D341Med (cell line): ENCODE measurements around the gene SAMD3.
A peak's percentile ranks its signal among the peaks of the same experiment; 100 is the strongest.
"Not testable (repeated sequence)": the region's sequence is repeated elsewhere in the genome, so short reads cannot be mapped to it uniquely, and the experiment has no call there.

Experiments used
- DNase-seq: peaks from one replicate; pipeline ENCODE4 v3.0.0; 2012; ENCODE audit warnings: low spot score

SAMD3 gene

DNA sequence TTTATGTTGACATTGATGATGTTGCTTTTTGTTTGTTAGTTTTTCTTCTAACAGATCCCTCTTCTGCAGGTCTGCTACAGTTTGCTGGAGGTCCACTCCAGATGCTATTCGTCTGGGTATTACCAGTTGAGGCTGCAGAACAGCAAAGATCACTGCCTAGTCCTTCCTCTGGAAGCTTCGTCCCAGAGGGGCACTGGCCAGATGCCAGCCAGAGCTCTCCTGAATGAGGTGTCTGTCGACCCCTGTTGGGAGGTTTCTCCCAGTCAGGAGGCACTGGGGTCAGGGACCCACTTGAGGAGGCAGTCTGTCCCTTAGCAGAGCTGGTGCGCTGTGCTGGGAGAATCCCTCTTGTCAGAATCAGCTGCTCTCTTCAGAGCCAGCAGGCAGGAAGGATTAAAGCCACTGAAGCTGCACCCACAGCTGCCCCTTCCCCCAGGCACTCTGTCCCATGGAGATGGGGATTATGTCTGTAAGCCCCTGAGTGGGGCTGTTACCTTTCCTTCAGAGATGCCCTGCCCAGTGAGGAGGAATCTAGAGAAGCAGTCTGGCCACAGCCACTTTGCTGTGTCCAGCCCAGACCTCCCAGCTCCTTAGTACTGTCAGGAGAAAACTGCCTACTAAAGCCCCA is 49.3 kb downstream of the SAMD3 start:
- DNase-seq: peak; percentile 51

DNA sequence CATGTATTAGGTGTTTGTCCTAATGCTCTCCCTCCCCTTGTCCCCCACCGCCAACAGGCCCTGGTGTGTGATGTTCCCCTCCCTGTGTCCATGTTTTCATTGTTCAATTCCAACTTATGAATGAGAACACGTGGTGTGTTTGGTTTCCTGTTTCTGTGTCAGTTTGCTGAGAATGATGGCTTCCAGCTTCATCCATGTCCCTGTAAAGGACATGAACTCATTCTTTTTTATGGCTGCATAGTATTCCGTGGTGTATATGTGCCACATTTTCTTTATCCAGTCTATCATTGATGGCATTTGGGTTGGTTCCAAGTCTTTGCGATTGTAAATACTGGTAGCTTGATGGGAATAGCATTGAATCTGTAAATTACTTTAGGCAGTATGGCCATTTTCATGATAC is 52.6 kb downstream of the SAMD3 start:
- not testable (repeated sequence) for DNase-seq

DNA sequence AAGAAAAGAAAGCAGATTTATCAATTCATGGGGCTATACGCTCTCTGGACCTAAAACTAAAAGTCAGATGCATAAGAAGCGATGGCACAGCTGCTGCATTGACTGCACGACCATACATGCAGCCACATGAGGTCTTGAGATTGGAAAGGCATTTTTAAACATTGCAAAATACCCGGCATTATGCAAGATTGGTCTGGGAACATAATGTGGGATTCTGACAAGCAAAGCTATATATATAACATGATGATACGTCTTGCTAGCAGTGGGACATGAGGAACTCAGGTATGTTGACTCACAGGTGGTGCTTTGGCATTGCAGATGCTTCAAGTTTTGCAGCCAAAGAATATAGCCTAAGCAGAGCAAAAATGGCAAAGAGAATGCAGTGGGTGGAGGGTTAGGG is 55.1 kb downstream of the SAMD3 start:
- DNase-seq: no peak

GRCh38 chr6:130164251-130164650 is 58.5 kb downstream of the SAMD3 start:
- no peak for DNase-seq

- no peak for DNase-seq
Measured at GRCh38 chr6:130163266-130163665, 59.5 kb downstream of the SAMD3 start.

- no peak for DNase-seq
Measured at GRCh38 chr6:130162421-130162820, 60.3 kb downstream of the SAMD3 start.

GRCh38 chr6:130161683-130162404 is 60.9 kb downstream of the SAMD3 start:
- DNase-seq: no peak

DNA sequence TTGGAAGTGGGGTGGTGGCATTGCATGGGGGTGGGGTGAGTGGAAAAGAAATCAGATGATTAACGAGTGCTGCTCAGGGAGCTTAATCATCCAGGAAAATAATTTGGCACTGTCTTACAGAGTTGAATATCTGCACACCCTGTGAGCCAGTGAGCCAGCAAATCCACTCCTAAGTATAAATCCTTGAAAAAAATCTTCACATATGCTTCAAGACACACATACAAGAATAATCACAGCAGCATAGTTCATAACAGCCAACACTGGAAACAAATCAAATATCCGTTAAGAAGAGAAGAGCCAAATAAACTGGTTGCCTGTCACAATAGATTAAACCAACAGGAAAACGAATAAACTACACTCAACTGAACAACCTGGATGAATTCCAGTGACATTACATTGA is 62.8 kb downstream of the SAMD3 start:
- DNase-seq: peak; percentile 58

DNA sequence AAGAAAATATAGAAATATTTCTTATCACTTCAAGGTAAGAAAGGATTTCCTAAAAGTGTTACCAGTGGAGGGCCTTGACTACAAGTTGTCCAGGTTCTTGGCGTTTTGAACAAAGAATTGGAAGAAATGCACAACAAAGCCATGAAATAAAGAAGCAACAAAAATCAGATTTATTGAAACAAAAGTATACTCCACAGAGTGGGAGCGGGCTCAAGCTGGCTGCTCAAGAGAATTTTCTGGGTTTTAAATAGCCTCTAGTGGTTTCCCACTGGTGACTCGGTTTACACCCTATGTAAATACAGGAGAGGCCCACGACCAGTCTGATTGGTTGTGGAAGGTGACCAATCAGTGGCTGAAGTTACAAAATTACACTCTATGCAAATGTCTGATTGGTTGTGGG is 64.2 kb downstream of the SAMD3 start:
- no peak for DNase-seq

- DNase-seq: no peak
Measured at GRCh38 chr6:130158056-130158455, 64.7 kb downstream of the SAMD3 start.

DNA sequence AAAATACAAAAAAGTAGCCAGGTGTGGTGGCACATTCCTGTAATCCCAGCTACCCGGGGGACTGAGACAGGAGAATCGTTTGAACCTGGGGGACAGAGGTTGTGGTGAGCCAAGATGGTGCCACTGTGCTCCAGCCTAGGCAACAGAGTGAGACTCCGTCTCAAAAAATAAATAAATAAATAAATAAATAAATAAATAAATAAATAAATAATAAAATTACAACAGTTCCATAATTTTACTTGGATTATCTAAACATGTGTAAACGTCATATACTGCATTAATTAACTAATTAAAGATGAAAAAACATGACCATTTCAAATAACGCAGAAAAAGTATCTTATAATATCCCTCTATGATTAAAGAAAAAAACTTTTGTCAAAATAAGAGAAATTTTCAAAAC is 65.8 kb downstream of the SAMD3 start:
- no peak for DNase-seq

DNA sequence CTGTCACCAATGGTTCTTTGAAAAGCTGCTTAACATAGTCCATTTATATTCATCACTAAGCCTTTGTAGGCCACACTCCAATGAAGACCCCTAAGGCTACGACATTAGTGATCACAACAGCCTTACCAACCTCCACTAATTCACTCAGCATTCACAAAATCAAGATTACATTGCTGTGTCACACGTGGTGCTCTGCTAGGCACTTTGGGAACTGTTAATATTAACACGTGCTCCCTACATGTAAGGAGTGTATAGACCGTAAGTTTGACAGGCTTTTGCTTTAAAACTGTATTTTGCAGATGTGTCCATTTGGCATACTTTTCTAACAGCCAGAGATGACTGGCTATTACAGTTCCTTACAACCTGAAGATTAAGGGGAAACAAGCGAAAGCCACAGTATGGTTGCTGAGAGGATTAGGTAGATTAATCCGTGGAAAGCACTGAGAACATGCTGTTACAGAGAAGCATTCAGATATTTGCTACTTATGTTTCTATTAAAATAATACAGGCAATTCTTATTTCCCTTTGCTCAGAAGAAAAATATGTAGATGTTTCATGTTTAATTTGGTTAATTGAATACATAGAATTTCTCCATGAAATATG is 69.7 kb downstream of the SAMD3 start:
- DNase-seq: peak; percentile 48

GRCh38 chr6:130150906-130151305 is 71.8 kb downstream of the SAMD3 start:
- DNase-seq: peak; percentile 69

DNA sequence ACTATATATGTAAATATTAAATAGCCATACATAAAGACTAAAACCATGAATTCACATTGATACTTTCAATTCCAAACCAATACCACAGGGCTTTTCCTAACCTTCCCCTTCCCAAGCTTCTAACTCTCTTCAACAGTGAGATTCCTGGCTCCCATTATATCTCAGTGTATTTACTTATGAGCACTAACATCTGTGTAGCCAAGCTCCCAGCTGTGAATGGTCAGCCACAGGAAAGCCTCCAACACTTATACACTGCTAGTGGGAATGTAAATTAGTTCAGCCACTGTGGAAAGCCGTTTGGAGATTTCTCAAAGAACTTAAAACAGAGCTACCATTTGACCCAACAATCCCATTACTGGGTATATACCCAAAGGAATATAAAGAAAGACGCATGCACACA is 73.7 kb downstream of the SAMD3 start:
- DNase-seq: not testable (repeated sequence)

DNA sequence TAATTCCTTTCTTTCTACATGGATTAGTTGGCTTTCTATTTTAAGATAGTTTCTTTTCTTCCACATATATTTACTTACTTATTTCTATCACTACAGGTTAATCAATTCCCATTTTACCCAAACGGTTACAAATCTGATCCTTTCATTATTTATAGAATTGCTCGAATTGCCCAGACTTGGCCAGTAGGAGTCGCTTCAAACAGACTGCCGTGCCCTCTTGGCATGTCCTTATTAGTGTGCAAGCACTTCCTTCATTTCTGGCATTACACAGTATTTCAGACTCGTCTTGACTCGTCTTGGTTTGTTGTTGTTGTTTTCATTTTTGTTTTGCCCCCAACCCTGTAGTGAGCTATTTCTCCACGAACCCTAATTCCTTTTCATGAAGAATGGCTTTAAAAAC is 74.6 kb downstream of the SAMD3 start:
- DNase-seq: no peak

- peak; percentile 50 for DNase-seq
Measured at GRCh38 chr6:130147111-130147510, 75.6 kb downstream of the SAMD3 start.

GRCh38 chr6:130143709-130144108 is 79.0 kb downstream of the SAMD3 start:
- DNase-seq: no peak

- no peak for DNase-seq
Measured at GRCh38 chr6:130140084-130140483, 82.7 kb downstream of the SAMD3 start.

DNA sequence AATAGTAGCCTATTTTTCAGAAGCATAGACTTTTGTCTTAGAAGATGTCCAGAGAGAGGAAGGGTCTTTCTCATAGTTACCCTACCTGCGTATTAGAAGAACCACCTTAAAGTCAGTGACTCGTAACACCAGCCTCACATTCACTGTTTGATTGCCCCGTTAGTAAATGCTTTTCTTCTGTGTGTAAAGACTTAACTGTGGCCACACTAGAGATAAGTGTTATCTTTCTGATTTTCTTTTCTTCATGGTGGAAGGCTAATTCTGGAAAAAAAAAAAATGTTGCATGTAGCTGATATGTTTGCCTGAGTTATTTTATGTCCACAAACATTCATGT is 83.9 kb downstream of the SAMD3 start:
- no peak for DNase-seq

GRCh38 chr6:130138116-130138908 is 84.4 kb downstream of the SAMD3 start:
- DNase-seq: no peak

DNA sequence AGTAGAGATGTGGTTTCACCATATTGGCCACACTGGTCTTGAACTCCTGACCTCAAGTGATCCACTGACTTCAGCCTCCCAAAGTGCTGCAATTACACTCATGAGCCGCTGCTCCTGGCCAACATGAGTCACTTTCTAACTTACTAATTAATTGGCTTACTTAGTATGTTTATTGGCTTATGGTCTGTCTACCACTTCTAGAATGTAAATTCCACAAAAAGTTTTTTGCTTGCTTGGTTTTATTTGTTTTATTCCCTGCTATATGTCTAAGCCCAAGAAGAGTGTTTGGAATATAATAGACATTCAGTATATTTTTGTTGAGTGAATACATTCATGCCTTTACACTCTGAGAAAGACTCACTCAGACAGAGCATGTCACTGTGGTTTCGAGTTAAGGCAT is 86.0 kb downstream of the SAMD3 start:
- no peak for DNase-seq

DNA sequence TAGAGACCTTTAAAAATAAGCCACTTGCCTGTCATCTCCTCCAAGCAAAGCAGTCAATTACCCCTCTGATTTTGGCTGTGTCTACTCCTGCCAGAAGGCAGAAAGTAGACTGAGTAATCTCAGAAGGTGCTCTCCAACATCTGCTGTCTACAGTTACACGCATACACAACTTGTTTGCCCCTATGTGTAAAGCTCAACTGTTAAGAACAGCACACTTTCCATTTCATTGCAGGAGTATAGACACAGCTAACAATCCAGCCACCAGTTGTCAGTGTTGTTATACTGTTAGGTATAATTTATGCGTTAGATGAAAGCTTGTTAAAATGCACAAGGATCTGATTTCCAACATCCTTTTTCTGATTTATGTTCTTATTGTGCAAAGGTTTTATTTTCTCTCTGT is 88.2 kb downstream of the SAMD3 start:
- no peak for DNase-seq

DNA sequence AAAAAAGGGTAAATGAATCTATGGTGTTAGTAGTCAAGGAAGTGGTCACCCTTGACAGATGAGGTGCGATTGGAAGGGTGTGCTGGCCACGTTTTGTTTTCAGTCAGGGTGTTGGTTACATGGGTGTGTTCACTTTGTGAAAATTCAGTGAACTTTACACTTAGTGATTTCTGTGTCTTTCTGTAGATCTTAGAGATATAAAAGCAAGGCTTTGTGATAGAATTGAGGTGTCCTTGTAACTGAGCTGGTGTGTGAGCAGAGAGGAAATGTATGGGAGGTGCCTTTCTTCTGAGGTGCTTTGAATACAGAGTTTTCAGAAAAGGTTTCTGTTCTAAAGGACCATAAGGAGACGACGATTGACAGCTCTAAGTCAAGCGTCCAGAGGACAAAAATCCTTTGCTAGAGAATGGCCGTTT is 90.5 kb downstream of the SAMD3 start:
- no peak for DNase-seq
